ENCODE results near the gene GRIPAP1. TPM values are rescaled to one million over a fixed set of nuclear protein-coding genes. Genes with fewer than 3 reads are reported as not detected.

The GRIPAP1 gene
- total RNA-seq, 1 donor from 2014 or later, result 24.5 TPM

GRCh38 chrX:49029876-49030275 is 27.8 kb upstream of the GRIPAP1 start:
- Histone ChIP-seq H3K27me3 (ENCODE audit: control insufficient read depth, insufficient read depth, low read length) (no peaks in the 10 kb centered on the region), H3K36me3 (ENCODE audit: control insufficient read depth, insufficient read depth, low read length) (peaks cover 14% of the 10 kb centered on the region), H3K4me3 (ENCODE audit: low read depth, low read length) (no peak overlapping the region)
- FAIRE-seq, result no peak
- no peak for TF ChIP-seq CTCF (IDR thresholded peaks at IDR 0.05; ENCODE audit: insufficient read depth, low read length, severe bottlenecking)
- DNase-seq (ENCODE audit: low read depth), result peak; percentile 72

GRCh38 chrX:49019599-49020249 is 17.7 kb upstream of the GRIPAP1 start:
- H3K27me3 ChIP-seq (ENCODE audit: control insufficient read depth, insufficient read depth, low read length), result no peaks in the 10 kb centered on the region
- FAIRE-seq, result no peak
- H3K36me3 ChIP-seq (ENCODE audit: control insufficient read depth, insufficient read depth, low read length), result peaks cover 2% of the 10 kb centered on the region
- H3K4me3 ChIP-seq (ENCODE audit: low read depth, low read length), result no peak overlapping the region
- no peak for DNase-seq (ENCODE audit: low read depth)
- no peak for TF ChIP-seq CTCF (IDR thresholded peaks at IDR 0.05; ENCODE audit: insufficient read depth, low read length, severe bottlenecking)

- DNase-seq (ENCODE audit: low read depth), result no peak
- H3K36me3 ChIP-seq (ENCODE audit: control insufficient read depth, insufficient read depth, low read length), result no peaks in the 10 kb centered on the region
- H3K4me3 ChIP-seq (ENCODE audit: low read depth, low read length), result no peak overlapping the region
- no peaks in the 10 kb centered on the region for H3K27me3 ChIP-seq (ENCODE audit: control insufficient read depth, insufficient read depth, low read length)
- FAIRE-seq, result no peak
- TF ChIP-seq CTCF (IDR thresholded peaks at IDR 0.05; ENCODE audit: insufficient read depth, low read length, severe bottlenecking), result no peak
These were observed 17.0 kb upstream of the GRIPAP1 start for GRCh38 chrX:49019050-49019449.

- FAIRE-seq (no peak), DNase-seq (ENCODE audit: low read depth) (peak; percentile 1)
- H3K4me3 ChIP-seq (ENCODE audit: low read depth, low read length), result no peak overlapping the region
- no peaks in the 10 kb centered on the region for H3K27me3 ChIP-seq (ENCODE audit: control insufficient read depth, insufficient read depth, low read length)
- no peak for TF ChIP-seq CTCF (IDR thresholded peaks at IDR 0.05; ENCODE audit: insufficient read depth, low read length, severe bottlenecking)
- peaks cover 5% of the 10 kb centered on the region for H3K36me3 ChIP-seq (ENCODE audit: control insufficient read depth, insufficient read depth, low read length)
These were observed 1.6 kb upstream of the GRIPAP1 start for GRCh38 chrX:49003696-49004095.

- Histone ChIP-seq H3K36me3 (ENCODE audit: control insufficient read depth, insufficient read depth, low read length) (peaks cover 9% of the 10 kb centered on the region), H3K4me3 (ENCODE audit: low read depth, low read length) (peak overlapping the region; percentile 72), H3K27me3 (ENCODE audit: control insufficient read depth, insufficient read depth, low read length) (no peaks in the 10 kb centered on the region)
- DNase-seq (ENCODE audit: low read depth), result peak; percentile 41
- no peak for TF ChIP-seq CTCF (IDR thresholded peaks at IDR 0.05; ENCODE audit: insufficient read depth, low read length, severe bottlenecking)
- FAIRE-seq, result no peak
These were observed 458 bp downstream of the GRIPAP1 start for GRCh38 chrX:49001521-49002090.

- FAIRE-seq (no peak), DNase-seq (ENCODE audit: low read depth) (no peak)
- TF ChIP-seq CTCF (IDR thresholded peaks at IDR 0.05; ENCODE audit: insufficient read depth, low read length, severe bottlenecking), result no peak
- Histone ChIP-seq H3K4me3 (ENCODE audit: low read depth, low read length) (no peak overlapping the region), H3K27me3 (ENCODE audit: control insufficient read depth, insufficient read depth, low read length) (no peaks in the 10 kb centered on the region), H3K36me3 (ENCODE audit: control insufficient read depth, insufficient read depth, low read length) (peaks cover 9% of the 10 kb centered on the region)
These were observed 1.4 kb downstream of the GRIPAP1 start for GRCh38 chrX:49000636-49001035.
